IMR-90 (cell line): ENCODE measurements around the gene SHB. TPM values are rescaled to one million over a fixed set of nuclear protein-coding genes. Genes with fewer than 3 reads are reported as not detected.
A peak's percentile ranks its signal among the peaks of the same experiment; 100 is the strongest.

Experiments
- ATAC-seq: fragments of 200-7000 bp; cut with Tn5 transposase; 2 replicates; pipeline ENCODE4 v1.9.1; 2020; ENCODE audit warnings: low read depth, mild to moderate bottlenecking, moderate library complexity
- BruUV-seq: library from RNA; stranded (reverse); fragments of 400-500 nt; replicated peaks from 2 replicates; lab custom pipeline; 2021; lab: Mats Ljungman, UMichigan
- CTCF ChIA-PET: fragments of 300-600 bp; formaldehyde crosslinking; extraction: SDS; loops from one replicate; lab custom pipeline; 2021; ENCODE audit warnings: antibody characterized with exemption; lab: Yijun Ruan, JAX
- POLR2A ChIA-PET: fragments of 300-600 bp; sonication (Branson Sonifier 250); formaldehyde crosslinking; loops from one replicate; lab custom pipeline; 2022; ENCODE audit warnings: antibody characterized with exemption; ENCODE audit not compliant: unreplicated experiment; lab: Charles Lee
- DNase-seq: peaks from one replicate; pipeline ENCODE4 v3.0.0; 2013
- H2AFZ ChIP-seq: replicated peaks from 2 replicates; pipeline ENCODE3; 2013; ENCODE audit warnings: low read length, mild to moderate bottlenecking; ENCODE audit not compliant: poor library complexity
- H2AK5ac ChIP-seq: 2 replicates; pipeline ENCODE4 v1.6.1; 2013; ENCODE audit warnings: low read depth, low read length, inconsistent platforms
- H2AK9ac ChIP-seq: replicated peaks from 2 replicates; pipeline ENCODE3; 2013; ENCODE audit warnings: mild to moderate bottlenecking, low read depth, low read length, moderate library complexity; ENCODE audit not compliant: poor library complexity
- H2BK120ac ChIP-seq: 2 replicates; pipeline ENCODE4 v1.6.1; 2013; ENCODE audit warnings: low read depth, low read length, inconsistent platforms
- H2BK15ac ChIP-seq: 3 replicates; pipeline ENCODE4 v1.6.1; 2013; ENCODE audit warnings: low read depth, low read length, inconsistent platforms
- H2BK20ac ChIP-seq: 2 replicates; pipeline ENCODE4 v1.6.1; 2013; ENCODE audit warnings: low read depth, mild to moderate bottlenecking, inconsistent platforms, low read length, moderate library complexity
- H2BK5ac ChIP-seq: 2 replicates; pipeline ENCODE4 v1.6.1; 2013; ENCODE audit warnings: mild to moderate bottlenecking, low read depth, low read length, inconsistent platforms; ENCODE audit not compliant: poor library complexity, severe bottlenecking
- H3K14ac ChIP-seq: replicated peaks from 2 replicates; pipeline ENCODE4 v1.6.1; 2013; ENCODE audit warnings: low read depth, low read length, inconsistent platforms
- H3K18ac ChIP-seq: 2 replicates; pipeline ENCODE4 v1.6.1; 2013; ENCODE audit warnings: low read depth, low read length, control low read depth
- H3K23ac ChIP-seq: 2 replicates; pipeline ENCODE4 v1.6.1; 2013; ENCODE audit warnings: low read depth, low read length, inconsistent platforms
- H3K27ac ChIP-seq: 2 replicates; pipeline ENCODE4 v1.5.1; 2013; ENCODE audit warnings: mild to moderate bottlenecking, control low read depth, low read length; ENCODE audit not compliant: insufficient read depth
- H3K27me3 ChIP-seq: 2 replicates; pipeline ENCODE4 v1.6.1; 2013; ENCODE audit warnings: low read length; ENCODE audit not compliant: control insufficient read depth, insufficient read depth
- H3K36me3 ChIP-seq: 2 replicates; pipeline ENCODE4 v1.6.1; 2013; ENCODE audit warnings: low read length, mixed read lengths; ENCODE audit not compliant: control insufficient read depth, insufficient read depth
- H3K4ac ChIP-seq: 2 replicates; pipeline ENCODE4 v1.6.1; 2013; ENCODE audit warnings: low read depth, low read length, inconsistent platforms
- H3K4me1 ChIP-seq: 2 replicates; pipeline ENCODE4 v1.6.1; 2013; ENCODE audit warnings: low read length, mixed read lengths; ENCODE audit not compliant: control insufficient read depth, insufficient read depth
- H3K4me2 ChIP-seq: 2 replicates; pipeline ENCODE4 v1.6.1; 2013; ENCODE audit warnings: low read depth, mild to moderate bottlenecking, control low read depth, low read length, moderate library complexity
- H3K4me3 ChIP-seq: 2 replicates; pipeline ENCODE4 v1.5.1; 2013; ENCODE audit warnings: low read depth, mild to moderate bottlenecking, control low read depth, low read length, moderate library complexity; ENCODE audit not compliant: insufficient read depth
- H3K56ac ChIP-seq: 2 replicates; pipeline ENCODE4 v1.6.1; 2013; ENCODE audit warnings: low read length, inconsistent platforms; ENCODE audit not compliant: insufficient read depth; ENCODE audit errors: extremely low read depth
- H3K79me1 ChIP-seq, 2 experiments: 2 replicates each; pipeline ENCODE4 v1.6.1; 2013; ENCODE audit warnings: low read length in 2 of 2, inconsistent platforms in 1 of 2, low read depth in 1 of 2
- H3K9ac ChIP-seq: 2 replicates; pipeline ENCODE4 v1.6.1; 2013; ENCODE audit warnings: low read depth, low read length, control low read depth
- H3K9me1 ChIP-seq: 2 replicates; pipeline ENCODE4 v1.6.1; 2013; ENCODE audit warnings: low read length, inconsistent platforms; ENCODE audit not compliant: insufficient read depth
- H3K9me3 ChIP-seq: 2 replicates; pipeline ENCODE4 v1.6.1; 2013; ENCODE audit warnings: low read length; ENCODE audit not compliant: control insufficient read depth, insufficient read depth
- H4K20me1 ChIP-seq: 2 replicates; pipeline ENCODE4 v1.6.1; 2013; ENCODE audit warnings: low read length, inconsistent platforms; ENCODE audit not compliant: insufficient read depth
- H4K5ac ChIP-seq: 2 replicates; pipeline ENCODE4 v1.6.1; 2013; ENCODE audit warnings: mild to moderate bottlenecking, low read depth, low read length, control low read depth
- H4K8ac ChIP-seq, 2 experiments: 2 replicates each; pipeline ENCODE4 v1.6.1; 2013; ENCODE audit warnings: low read depth in 2 of 2, low read length in 2 of 2, control low read depth in 1 of 2, inconsistent platforms in 1 of 2
- H4K91ac ChIP-seq: 2 replicates; pipeline ENCODE4 v1.6.1; 2013; ENCODE audit warnings: low read depth, low read length, inconsistent platforms; ENCODE audit not compliant: insufficient read depth
- BHLHE40 ChIP-seq: fragments of 150-350 bp; IDR thresholded peaks from 2 replicates; pipeline ENCODE4 v1.6.1; 2016; ENCODE audit warnings: mild to moderate bottlenecking, low read depth, low read length
- CTCF ChIP-seq: conservative IDR thresholded peaks from 2 replicates; pipeline ENCODE4 v1.5.1; 2012; ENCODE audit warnings: mild to moderate bottlenecking, low read depth, low read length, improper control_type of control experiment
- MAFK ChIP-seq: IDR thresholded peaks from 2 replicates; pipeline ENCODE4 v1.6.1; 2012; ENCODE audit warnings: low read depth, low read length, improper control_type of control experiment
- NFE2L2 ChIP-seq: fragments of 150-350 bp; IDR thresholded peaks from 2 replicates; pipeline ENCODE4 v1.6.1; 2016; ENCODE audit warnings: low read depth, mild to moderate bottlenecking, low read length
- POLR2A ChIP-seq: IDR thresholded peaks from 2 replicates; pipeline ENCODE4 v1.6.1; 2012; ENCODE audit warnings: mild to moderate bottlenecking, low read depth, low read length
- RAD21 ChIP-seq: IDR thresholded peaks from 2 replicates; pipeline ENCODE4 v1.6.1; 2012; ENCODE audit warnings: low read length, improper control_type of control experiment
- USF2 ChIP-seq: fragments of 150-350 bp; IDR thresholded peaks from 2 replicates; pipeline ENCODE4 v1.6.1; 2017; ENCODE audit warnings: mild to moderate bottlenecking, antibody characterized with exemption, low read length, low read depth
- WGBS, 2 experiments: methylation state at CpG; one replicate each; pipeline versions ENCODE4 v1.1.5 to v1.1.7; 2013; ENCODE audit warnings: missing lambda C conversion rate in 2 of 2; ENCODE audit not compliant: insufficient read length in 1 of 2; ENCODE audit errors: extremely low coverage in 2 of 2; 5-methylcytosine and 5-hydroxymethylcytosine counted together
- dilution Hi-C: fragments of 300-500 bp; cut with HindIII; formaldehyde crosslinking; loops from one replicate; pipeline ENCODE4 v1.14.3; 2018; ENCODE audit warnings: low sequenced_read_pairs; ENCODE audit not compliant: unreplicated experiment
- in situ Hi-C: fragments of 300-500 bp; cut with MboI; formaldehyde crosslinking; loops from 3 replicates; pipeline ENCODE4 v1.14.3; 2019; ENCODE audit warnings: low sequenced_read_pairs, inconsistent platforms, mixed read lengths
- intact Hi-C: fragments of 100-400 bp; cut with micrococcal nuclease; formaldehyde crosslinking; loops from 2 replicates; pipeline ENCODE4 v1.10.0; 2022
- polyA plus RNA-seq, 3 experiments: library from polyadenylated mRNA; depleted of rRNA; stranded (reverse); fragments of >200 nt; gene quantifications; 2 replicates each; pipeline ENCODE4 v1.2.3, GENCODE V29; 2012; ENCODE audit warnings: low replicate concordance in 1 of 3
- total RNA-seq: library from RNA; depleted of rRNA; stranded (reverse); fragments of >200 nt; gene quantifications from 2 replicates; pipeline ENCODE4 v1.2.3, GENCODE V29; 2012
- TF ChIP-seq, protein P1 (sequence below): fragments of 150-350 bp; IDR thresholded peaks from 2 replicates; pipeline ENCODE4 v1.6.1; 2016; ENCODE audit warnings: low read depth, mild to moderate bottlenecking, low read length, moderate library complexity, borderline replicate concordance

The SHB gene
- total and polyA plus RNA-seq, 2 of the 4 experiments (the other 2 are of a cell fraction): 6.1 to 20.4 TPM

GRCh38 chr9:38033941-38034340 lies 35.1 kb downstream of the SHB start:
- no peak for TF ChIP-seq NFE2L2
- TF ChIP-seq MAFK: no peak
- TF ChIP-seq POLR2A: no peak
- TF ChIP-seq CTCF: no peak
- no peak for TF ChIP-seq RAD21
- no peak for TF ChIP-seq BHLHE40
- TF ChIP-seq USF2: no peak
- TF ChIP-seq, protein P1, sequence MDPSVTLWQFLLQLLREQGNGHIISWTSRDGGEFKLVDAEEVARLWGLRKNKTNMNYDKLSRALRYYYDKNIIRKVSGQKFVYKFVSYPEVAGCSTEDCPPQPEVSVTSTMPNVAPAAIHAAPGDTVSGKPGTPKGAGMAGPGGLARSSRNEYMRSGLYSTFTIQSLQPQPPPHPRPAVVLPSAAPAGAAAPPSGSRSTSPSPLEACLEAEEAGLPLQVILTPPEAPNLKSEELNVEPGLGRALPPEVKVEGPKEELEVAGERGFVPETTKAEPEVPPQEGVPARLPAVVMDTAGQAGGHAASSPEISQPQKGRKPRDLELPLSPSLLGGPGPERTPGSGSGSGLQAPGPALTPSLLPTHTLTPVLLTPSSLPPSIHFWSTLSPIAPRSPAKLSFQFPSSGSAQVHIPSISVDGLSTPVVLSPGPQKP: no peak
- Histone ChIP-seq H2AK5ac (peak overlapping the region; percentile 75; the same call in 1 of the 2 replicates), H3K9ac (no peak overlapping the region), H2BK120ac (peak overlapping the region; percentile 19; the same call in 1 of the 2 replicates), H3K9me1 (peaks cover 50% of the 10 kb centered on the region), H2AFZ (no peak overlapping the region), H3K14ac (peak overlapping the region; percentile 77), H3K18ac (no peak overlapping the region), H4K8ac (peak overlapping the region; percentile 16 to 51), H4K20me1 (peaks cover 54% of the 10 kb centered on the region), H3K9me3 (no peaks in the 10 kb centered on the region), H3K4me1 (peaks cover 47% of the 10 kb centered on the region), H3K23ac (peak overlapping the region; percentile 70), H3K36me3 (no peaks in the 10 kb centered on the region), H3K56ac (no peak overlapping the region), H2AK9ac (peak overlapping the region; percentile 32), H3K4me3 (no peak overlapping the region), H4K91ac (no peak overlapping the region), H2BK5ac (no peak overlapping the region), H3K4ac (peak overlapping the region; percentile 50), H2BK20ac (peak overlapping the region; percentile 55), H2BK15ac (peak overlapping the region; percentile 52; the same call in 1 of the 3 replicates), H3K79me1 (peaks cover 33 to 89% of the 10 kb centered on the region in 2 experiments), H3K27me3 (no peaks in the 10 kb centered on the region), H4K5ac (no peak overlapping the region), H3K4me2 (no peak overlapping the region), H3K27ac (no peak overlapping the region)
- no peak for ATAC-seq
- POLR2A ChIA-PET: no interaction called here
- no TSS peak for BruUV-seq
- intact Hi-C loops (no loop called here), in situ Hi-C loops (no loop called here), dilution Hi-C loops (no loop called here)
- DNase-seq: no peak
- no CpG with 5 or more reads among the region's 8 CpGs for WGBS, 2 experiments
- CTCF ChIA-PET: no interaction called here
